Keratinocyte (primary cell): ENCODE data around the gene TMCC1. TPM values are rescaled to one million over a fixed set of nuclear protein-coding genes. Genes with fewer than 3 reads are reported as not detected.

Source experiments
- DNase-seq: peaks from one replicate; pipeline ENCODE4 v3.0.0-alpha.2; 2011; ENCODE audit warnings: low read depth, missing footprints, low spot score
- FAIRE-seq: peaks from 2 replicates; lab custom pipeline; 2011; peaks lifted over from hg19 to GRCh38; lab: Jason Lieb, UNC
- H2AFZ ChIP-seq: 2 replicates; pipeline ENCODE4 v1.6.0; 2012; ENCODE audit warnings: low read length, control low read depth, inconsistent platforms; ENCODE audit not compliant: control insufficient read depth
- H3K27ac ChIP-seq: 2 replicates; pipeline ENCODE4 v1.5.1; 2011; ENCODE audit warnings: low read length; ENCODE audit not compliant: control insufficient read depth, insufficient read depth
- H3K27me3 ChIP-seq: 3 replicates; pipeline ENCODE4 v1.6.0; 2011; ENCODE audit warnings: low read length; ENCODE audit not compliant: control insufficient read depth, insufficient read depth; ENCODE audit errors: extremely low read depth
- H3K36me3 ChIP-seq, 2 experiments: 2 replicates in 1 of 2; 3 replicates in 1 of 2; pipeline ENCODE4 v1.5.1; 2011; ENCODE audit warnings: low read length in 2 of 2, mild to moderate bottlenecking in 1 of 2; ENCODE audit not compliant: control insufficient read depth in 2 of 2, insufficient read depth in 2 of 2; ENCODE audit errors: extremely low read depth in 1 of 2
- H3K4me1 ChIP-seq: 3 replicates; pipeline ENCODE4 v1.5.1; 2011; ENCODE audit warnings: low read length; ENCODE audit not compliant: control insufficient read depth, insufficient read depth; ENCODE audit errors: extremely low read depth
- H3K4me2 ChIP-seq: 3 replicates; pipeline ENCODE4 v1.6.0; 2011; ENCODE audit warnings: low read depth, low read length; ENCODE audit not compliant: control insufficient read depth, insufficient read depth; ENCODE audit errors: extremely low read depth
- H3K4me3 ChIP-seq, 3 experiments: fragments of 200-600 bp in 1 of 3; sonication (generic) in 1 of 3; 2 replicates in 2 of 3; 3 replicates in 1 of 3; pipeline ENCODE4 v1.5.1; 2011 to 2016; ENCODE audit warnings: low read length in 3 of 3, mild to moderate bottlenecking in 3 of 3, control low read depth in 2 of 3, inconsistent platforms in 1 of 3, low read depth in 1 of 3, mixed read lengths in 1 of 3, mixed run types in 1 of 3, moderate library complexity in 1 of 3; ENCODE audit not compliant: control insufficient read depth in 2 of 3, insufficient read depth in 2 of 3; ENCODE audit errors: extremely low read depth in 1 of 3
- H3K79me2 ChIP-seq: 2 replicates; pipeline ENCODE4 v1.6.0; 2012; ENCODE audit warnings: low read length; ENCODE audit not compliant: control insufficient read depth, insufficient read depth
- H3K9ac ChIP-seq: 3 replicates; pipeline ENCODE4 v1.6.0; 2011; ENCODE audit warnings: low read length; ENCODE audit not compliant: control insufficient read depth, insufficient read depth; ENCODE audit errors: extremely low read depth
- H3K9me1 ChIP-seq: 3 replicates; pipeline ENCODE4 v1.6.0; 2011; ENCODE audit warnings: low read length; ENCODE audit not compliant: control insufficient read depth, insufficient read depth; ENCODE audit errors: extremely low read depth
- H3K9me3 ChIP-seq: 2 replicates; pipeline ENCODE4 v1.5.1; 2012; ENCODE audit warnings: low read depth, low read length; ENCODE audit not compliant: control insufficient read depth
- H4K20me1 ChIP-seq: 3 replicates; pipeline ENCODE4 v1.6.0; 2011; ENCODE audit warnings: low read length; ENCODE audit not compliant: control insufficient read depth, insufficient read depth; ENCODE audit errors: extremely low read depth
- EZH2 ChIP-seq: IDR thresholded peaks from one replicate; pipeline ENCODE4 v1.6.1; 2012; ENCODE audit warnings: inconsistent platforms, mild to moderate bottlenecking, low read length, moderate library complexity
- dilution Hi-C: fragments of 300-500 bp; cut with MboI; formaldehyde crosslinking; loops from one replicate; pipeline ENCODE4 v1.7.0; 2020; ENCODE audit warnings: low sequenced_read_pairs; ENCODE audit not compliant: extremely low pct_ligation_motif_present
- polyA plus RNA-seq, 5 experiments: library from polyadenylated mRNA; depleted of rRNA in 3 of 5; stranded (reverse) in 3 of 5; stranded (forward) in 1 of 5; unstranded in 1 of 5; fragments of >200 nt; gene quantifications; 1 replicate in 1 of 5; 2 replicates in 3 of 5; 3 replicates in 1 of 5; pipeline versions ENCODE4 v1.2.1 to v1.2.3, GENCODE V29; 2011 to 2012; ENCODE audit warnings: missing spikeins in 2 of 5, low read depth in 1 of 5, low replicate concordance in 1 of 5
- TF ChIP-seq, protein P1 (sequence below), 3 experiments: IDR thresholded peaks in 1 of 3; conservative IDR thresholded peaks in 1 of 3; optimal IDR thresholded peaks in 1 of 3; 2 replicates in 2 of 3; 3 replicates in 1 of 3; pipeline versions ENCODE3 to v1.5.1; 2011; ENCODE audit warnings: low read length in 3 of 3, mild to moderate bottlenecking in 3 of 3, moderate library complexity in 2 of 3, control low read depth in 1 of 3, inconsistent platforms in 1 of 3; ENCODE audit not compliant: insufficient read depth in 2 of 3; ENCODE audit errors: extremely low read depth in 1 of 3

Gene TMCC1
- polyA plus RNA-seq, 1 donor (not counting 4 experiments of a cell fraction or from before 2014, with no cell fraction given) = 27.7 TPM

- no peaks in the 10 kb centered on the region for H3K9me1 ChIP-seq
- H3K27ac ChIP-seq = no peak overlapping the region
- DNase-seq (no peak), FAIRE-seq (no peak)
- H3K9me3 ChIP-seq = no peaks in the 10 kb centered on the region
- H3K4me3 ChIP-seq = no peak overlapping the region
- H3K36me3 ChIP-seq = no peaks in the 10 kb centered on the region
- H3K9ac ChIP-seq = no peak overlapping the region
- H4K20me1 ChIP-seq = no peaks in the 10 kb centered on the region
- H2AFZ ChIP-seq = no peak overlapping the region
- H3K27me3 ChIP-seq = no peaks in the 10 kb centered on the region
- no peak overlapping the region for H3K4me2 ChIP-seq
- H3K4me1 ChIP-seq = peaks cover 2% of the 10 kb centered on the region
- H3K79me2 ChIP-seq = no peaks in the 10 kb centered on the region
- no peak for TF ChIP-seq EZH2
- TF ChIP-seq, protein P1, sequence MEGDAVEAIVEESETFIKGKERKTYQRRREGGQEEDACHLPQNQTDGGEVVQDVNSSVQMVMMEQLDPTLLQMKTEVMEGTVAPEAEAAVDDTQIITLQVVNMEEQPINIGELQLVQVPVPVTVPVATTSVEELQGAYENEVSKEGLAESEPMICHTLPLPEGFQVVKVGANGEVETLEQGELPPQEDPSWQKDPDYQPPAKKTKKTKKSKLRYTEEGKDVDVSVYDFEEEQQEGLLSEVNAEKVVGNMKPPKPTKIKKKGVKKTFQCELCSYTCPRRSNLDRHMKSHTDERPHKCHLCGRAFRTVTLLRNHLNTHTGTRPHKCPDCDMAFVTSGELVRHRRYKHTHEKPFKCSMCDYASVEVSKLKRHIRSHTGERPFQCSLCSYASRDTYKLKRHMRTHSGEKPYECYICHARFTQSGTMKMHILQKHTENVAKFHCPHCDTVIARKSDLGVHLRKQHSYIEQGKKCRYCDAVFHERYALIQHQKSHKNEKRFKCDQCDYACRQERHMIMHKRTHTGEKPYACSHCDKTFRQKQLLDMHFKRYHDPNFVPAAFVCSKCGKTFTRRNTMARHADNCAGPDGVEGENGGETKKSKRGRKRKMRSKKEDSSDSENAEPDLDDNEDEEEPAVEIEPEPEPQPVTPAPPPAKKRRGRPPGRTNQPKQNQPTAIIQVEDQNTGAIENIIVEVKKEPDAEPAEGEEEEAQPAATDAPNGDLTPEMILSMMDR (optimal IDR thresholded peaks at IDR 0.05 in 1 of 3, IDR thresholded peaks at IDR 0.05 in 1 of 3, conservative IDR thresholded peaks at IDR 0.05 in 1 of 3; ENCODE audit: extremely low read depth in 1 of 3, insufficient read depth in 2 of 3, low read length in 3 of 3) = no peak
- dilution Hi-C loops = no loop called here
These were observed 260.5 kb downstream of the TMCC1 start for GRCh38 chr3:129632977-129633376.

- Histone ChIP-seq H2AFZ (no peak overlapping the region), H3K4me1 (peaks cover 6% of the 10 kb centered on the region), H3K79me2 (no peaks in the 10 kb centered on the region), H3K9me3 (no peaks in the 10 kb centered on the region), H3K4me2 (no peak overlapping the region), H3K4me3 (no peak overlapping the region), H3K27me3 (no peaks in the 10 kb centered on the region), H3K9ac (no peak overlapping the region), H3K36me3 (no peaks in the 10 kb centered on the region), H3K9me1 (no peaks in the 10 kb centered on the region), H4K20me1 (no peaks in the 10 kb centered on the region), H3K27ac (no peak overlapping the region)
- dilution Hi-C loops = no loop called here
- TF ChIP-seq, protein P1 (optimal IDR thresholded peaks at IDR 0.05 in 1 of 3, IDR thresholded peaks at IDR 0.05 in 1 of 3, conservative IDR thresholded peaks at IDR 0.05 in 1 of 3; ENCODE audit: extremely low read depth in 1 of 3, insufficient read depth in 2 of 3, low read length in 3 of 3) = no peak
- TF ChIP-seq EZH2 = no peak
- DNase-seq (no peak), FAIRE-seq (no peak)
These were observed 261.0 kb downstream of the TMCC1 start for GRCh38 chr3:129632556-129632955.
